Cardiac ventricle fibroblast (primary cell): Measurements from ENCODE around the gene COX7A2L. TPM values are rescaled to one million over a fixed set of nuclear protein-coding genes. Genes with fewer than 3 reads are reported as not detected.

Source experiments
- total RNA-seq: library from RNA; depleted of rRNA; stranded (reverse); fragments of >200 nt; gene quantifications from 2 replicates; pipeline ENCODE4 v1.2.3, GENCODE V29; 2015

COX7A2L gene, protein sequence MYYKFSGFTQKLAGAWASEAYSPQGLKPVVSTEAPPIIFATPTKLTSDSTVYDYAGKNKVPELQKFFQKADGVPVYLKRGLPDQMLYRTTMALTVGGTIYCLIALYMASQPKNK
- total RNA-seq = 131 and 147 TPM in 2 replicates

GRCh38 chr2:42360890-42361727, at the start of gene COX7A2L:
COX7A2L (minus strand) TSS chr2:42361217; CDS start chr2:42361161, 56 bp downstream.

Other genes starting within 250 kb of the COX7A2L start
- 17.5 and 21.0 TPM in 2 replicates for gene EML4, start 191.9 kb downstream of the COX7A2L start, total RNA-seq
- gene KCNG3, start 132.8 kb upstream of the COX7A2L start, total RNA-seq = 0.05 and 0.12 TPM in 2 replicates
- gene MTA3, start 207.4 kb upstream of the COX7A2L start, total RNA-seq = 25.6 and 25.8 TPM in 2 replicates